HG03342 (cell line): ENCODE data around the gene CEP95.
A peak's percentile ranks its signal among the peaks of the same experiment; 100 is the strongest.

Experiments used
- ATAC-seq: cut with Tn5 transposase; IDR thresholded peaks from one replicate; pipeline ENCODE4 v1.9.1; 2021; ENCODE audit warnings: mild to moderate bottlenecking, moderate library complexity; ENCODE audit not compliant: unreplicated experiment

The CEP95 gene

DNA sequence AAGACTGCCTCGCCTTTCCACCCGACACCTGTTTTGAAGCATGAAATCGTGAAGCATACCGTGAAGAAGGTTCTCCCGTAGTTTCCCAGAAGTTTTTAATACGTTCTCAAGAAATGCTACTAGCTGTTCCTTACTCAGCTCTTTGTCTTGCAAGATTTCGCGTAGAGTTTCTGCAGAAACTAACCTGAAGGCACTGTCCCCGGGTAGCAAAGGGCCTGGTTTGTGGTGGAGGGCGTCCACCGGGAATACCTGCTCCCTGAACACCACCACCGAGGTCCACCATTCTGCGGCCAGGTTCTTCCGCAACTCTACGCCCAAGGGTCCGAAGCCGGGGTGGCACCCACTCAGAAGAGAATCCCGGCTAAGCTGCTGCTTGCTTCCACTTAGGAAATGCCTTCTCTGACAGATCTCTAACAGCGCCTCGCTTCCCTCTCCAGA is 10.4 kb upstream of the CEP95 start:
- ATAC-seq, result peak; percentile 1

DNA sequence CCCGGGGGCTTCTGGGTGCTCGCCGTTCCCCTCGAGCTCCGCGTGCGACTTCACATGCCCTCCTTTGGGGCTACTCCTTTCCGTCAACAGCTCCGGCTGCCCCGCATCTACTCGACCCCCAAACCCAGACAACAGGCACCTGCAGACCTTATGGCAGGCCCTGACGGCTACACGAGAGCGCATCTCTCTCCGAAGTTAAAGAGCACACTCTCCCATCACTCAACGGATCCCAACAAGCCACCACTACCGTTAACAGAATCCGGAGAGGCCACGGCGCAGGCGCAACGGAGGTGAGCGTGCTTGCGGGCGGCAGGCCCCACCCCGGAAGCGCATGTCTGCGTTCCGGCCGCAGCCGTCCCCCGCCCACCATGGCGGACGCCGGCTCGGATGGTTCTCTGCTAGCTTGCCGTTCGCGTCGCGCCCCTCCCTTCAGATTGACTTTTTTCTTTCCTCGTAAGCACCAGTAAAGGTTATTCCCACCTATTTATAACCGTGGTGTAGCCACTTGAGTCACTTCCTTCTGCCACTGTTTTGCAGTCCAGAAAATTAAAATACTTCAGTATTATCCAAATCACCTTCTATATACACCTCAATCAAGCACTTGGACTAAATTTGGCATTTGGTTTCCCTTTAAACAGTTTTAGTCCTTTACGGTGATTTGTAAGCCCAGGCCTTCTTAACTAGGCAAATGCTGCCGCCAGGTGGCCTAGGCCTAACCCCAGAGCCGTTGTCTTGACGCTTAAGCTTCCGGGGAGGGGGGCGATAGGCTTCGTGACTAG is 9.8 kb upstream of the CEP95 start, which contains the start of gene POLG2:
POLG2 (minus strand) TSS at position 269 of the 779 bp plus-strand sequence; CDS start at position 183, 86 bp downstream.
- ATAC-seq, result peak; percentile 67

DNA sequence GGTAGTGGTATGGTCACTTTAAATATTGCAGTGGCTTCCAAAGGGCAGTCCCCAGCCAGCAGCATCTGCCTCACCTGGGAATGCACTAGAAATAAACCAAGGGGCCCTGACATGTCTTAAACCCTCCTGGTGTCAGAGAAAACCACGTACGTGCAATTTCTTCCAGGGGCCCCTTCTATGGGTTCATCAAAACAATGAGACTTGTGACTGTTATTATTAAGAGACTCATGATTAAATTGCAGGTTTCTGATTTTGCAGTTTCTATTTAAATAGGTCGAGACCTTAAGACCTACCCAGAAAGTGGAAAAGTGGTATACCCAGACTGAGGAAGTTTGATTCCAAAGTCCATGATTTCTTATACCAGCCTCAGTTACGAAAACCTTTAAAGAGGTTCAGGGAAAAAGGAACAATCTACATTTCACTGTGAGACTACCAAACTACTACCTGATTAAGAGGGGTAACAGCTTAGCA is 9.2 kb upstream of the CEP95 start:
- ATAC-seq, result peak; percentile 4

DNA sequence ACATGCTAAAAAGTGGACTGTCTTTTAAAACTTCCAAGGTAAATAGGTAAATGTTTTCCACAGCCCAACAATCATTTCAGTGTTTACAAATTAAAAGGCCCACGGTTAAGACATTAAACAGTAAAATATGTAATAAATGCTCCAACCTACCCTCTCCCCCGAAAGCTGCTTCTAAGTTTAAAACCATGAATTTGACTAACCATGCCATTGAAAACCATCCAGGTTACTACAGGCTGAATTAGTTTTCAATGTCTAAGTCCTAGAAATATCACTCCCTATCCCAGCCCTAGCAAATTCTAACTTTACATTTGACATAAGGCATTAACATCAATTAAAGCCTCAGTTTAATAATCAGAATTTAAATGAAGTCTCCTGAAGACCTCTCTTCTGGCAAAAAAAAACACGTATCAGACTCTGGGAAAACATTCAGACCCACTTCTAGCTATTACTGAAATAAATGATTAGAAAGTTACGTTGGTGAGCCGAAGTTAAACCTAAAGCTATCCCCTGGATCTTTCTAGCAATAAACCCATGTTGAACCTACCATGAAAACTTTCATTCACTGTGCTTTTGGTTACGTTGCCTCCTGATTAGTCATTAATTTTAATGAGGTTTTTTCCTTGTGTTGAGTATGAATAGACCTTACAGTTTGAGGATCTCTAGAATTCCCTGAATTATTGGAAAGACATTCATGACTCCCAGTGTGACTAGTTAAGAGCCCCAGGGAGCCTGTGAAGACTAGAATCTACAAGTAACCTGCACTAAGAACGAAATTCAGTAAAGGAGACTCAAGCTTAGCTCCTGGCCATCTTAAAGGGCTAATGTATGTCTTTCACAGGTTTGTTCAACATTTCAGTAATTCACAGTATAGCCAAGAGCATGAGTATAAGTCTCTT is 8.2 kb upstream of the CEP95 start:
- no peak for ATAC-seq

DNA sequence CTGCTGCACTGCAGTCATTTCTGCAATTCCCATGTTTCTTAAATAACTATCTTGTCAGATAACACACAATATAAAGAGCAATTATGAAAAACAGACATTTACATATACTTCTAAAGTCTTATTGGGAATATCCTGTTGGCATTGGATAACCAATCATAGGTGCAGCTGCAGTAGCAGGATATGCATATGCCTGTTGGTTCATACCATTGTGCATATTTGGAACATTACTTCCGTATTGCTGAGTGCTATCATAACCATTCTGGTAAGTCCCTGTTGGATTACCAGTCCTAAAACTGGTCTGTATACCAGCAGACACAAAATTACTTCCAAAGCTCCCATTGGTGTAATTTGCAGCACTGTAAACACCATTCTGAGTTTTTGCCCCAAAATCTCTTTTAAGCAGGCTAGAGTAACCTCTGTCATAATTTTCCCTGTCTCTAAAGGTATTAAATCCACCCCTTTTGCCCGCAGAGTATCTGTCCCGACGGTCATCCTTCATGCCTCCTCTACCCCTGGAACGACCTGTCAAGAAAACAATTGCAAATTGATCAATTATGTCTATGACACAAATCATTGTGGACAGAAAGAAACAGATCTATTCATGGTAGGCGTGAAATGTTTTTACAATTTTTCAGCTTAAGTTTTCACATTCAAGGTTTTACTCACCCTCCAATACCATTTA is 6.8 kb upstream of the CEP95 start:
- ATAC-seq, result no peak

DNA sequence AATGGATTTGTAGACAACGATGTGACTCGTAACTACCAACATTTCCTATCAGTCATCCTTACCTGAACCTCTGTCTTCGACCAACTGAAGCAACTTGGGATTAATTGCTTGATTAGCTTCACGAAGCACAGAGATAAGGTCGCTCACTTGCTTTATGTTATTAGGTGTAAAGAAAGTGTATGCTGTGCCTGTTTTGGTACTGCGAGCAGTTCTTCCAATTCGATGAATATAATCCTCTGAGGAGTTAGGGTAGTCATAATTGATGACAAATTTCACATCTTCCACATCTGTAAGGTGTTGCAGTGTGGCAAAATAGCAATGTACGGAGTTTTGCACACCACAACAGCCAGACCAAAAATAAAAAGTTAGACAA is 6.3 kb upstream of the CEP95 start:
- no peak for ATAC-seq

DNA sequence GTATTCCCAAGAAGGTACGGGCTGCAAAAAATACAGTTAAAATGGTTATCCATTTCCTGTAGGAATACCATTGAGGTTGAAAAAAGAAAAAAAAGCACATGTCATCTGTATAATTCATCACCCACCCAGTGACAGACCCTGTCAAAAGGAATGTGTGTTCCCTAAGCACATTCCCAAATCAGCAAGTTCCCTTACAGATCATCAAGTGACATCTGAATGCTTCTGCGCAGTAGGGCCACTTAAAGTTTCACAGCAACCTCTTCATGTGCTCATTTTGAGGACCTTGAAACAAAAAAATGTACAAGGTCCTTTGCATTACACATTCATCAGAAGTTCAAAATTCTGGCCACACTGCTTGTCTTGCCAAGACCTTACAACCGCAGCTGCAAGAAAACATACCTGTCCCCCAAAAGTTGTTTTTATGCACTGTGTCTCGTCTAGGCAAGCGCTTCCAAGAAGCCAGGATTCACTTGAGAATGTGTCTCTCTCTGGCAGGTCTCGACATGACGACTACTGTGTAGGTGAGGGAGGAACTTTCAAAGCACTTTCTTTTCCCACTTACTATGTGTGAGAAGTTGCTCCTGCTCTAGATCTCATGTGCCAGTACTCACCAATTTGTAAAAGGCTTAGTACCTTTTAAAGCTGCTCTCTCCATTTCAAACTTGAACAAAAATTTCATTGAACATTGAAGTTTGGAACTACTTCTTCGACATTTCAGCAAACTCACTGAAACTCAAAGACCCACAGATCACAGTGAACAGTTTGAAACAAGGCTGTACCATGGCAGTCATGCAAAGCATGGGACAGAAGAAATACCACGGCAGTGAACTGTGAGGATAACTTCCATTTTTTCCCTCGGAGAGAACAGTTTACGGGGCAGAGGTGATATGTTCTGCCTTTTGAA is 5.7 kb upstream of the CEP95 start:
- ATAC-seq, result no peak

DNA sequence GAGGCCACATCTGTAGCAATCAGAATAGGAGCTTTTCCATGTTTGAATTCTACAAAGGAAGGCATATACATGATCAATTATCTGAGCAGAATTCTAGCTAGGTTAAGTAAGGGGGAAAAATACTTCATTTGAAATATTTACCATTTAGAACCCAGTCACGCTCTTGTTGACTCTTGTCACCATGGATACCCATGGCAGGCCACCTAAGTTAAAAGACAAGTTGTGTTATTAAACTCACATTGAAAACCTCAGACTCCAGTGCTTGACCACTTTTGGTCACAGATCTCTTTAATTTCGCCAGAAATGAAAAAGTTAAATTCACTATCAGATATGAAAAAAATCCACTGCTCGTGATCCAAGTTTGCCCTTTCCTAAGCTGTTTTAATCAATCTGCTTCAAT is 4.8 kb upstream of the CEP95 start:
- no peak for ATAC-seq

DNA sequence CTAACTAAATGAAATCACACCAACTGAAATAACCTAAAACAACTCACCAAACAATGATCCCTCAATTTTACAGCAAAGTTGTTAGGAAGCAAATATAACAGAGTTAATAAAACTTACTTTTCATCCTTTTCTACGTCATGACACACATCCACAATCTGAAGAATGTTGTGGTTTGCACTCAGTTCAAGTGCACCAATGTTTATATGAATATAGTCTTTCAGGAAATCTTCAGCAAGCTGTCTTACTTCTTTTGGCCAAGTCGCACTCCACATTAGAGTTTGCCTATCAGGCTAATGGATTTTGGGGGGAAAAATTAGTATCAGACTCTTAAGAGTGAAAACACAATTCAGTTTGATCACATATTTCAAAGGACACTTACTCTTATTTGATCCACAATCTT is 4.0 kb upstream of the CEP95 start:
- ATAC-seq, result no peak

DNA sequence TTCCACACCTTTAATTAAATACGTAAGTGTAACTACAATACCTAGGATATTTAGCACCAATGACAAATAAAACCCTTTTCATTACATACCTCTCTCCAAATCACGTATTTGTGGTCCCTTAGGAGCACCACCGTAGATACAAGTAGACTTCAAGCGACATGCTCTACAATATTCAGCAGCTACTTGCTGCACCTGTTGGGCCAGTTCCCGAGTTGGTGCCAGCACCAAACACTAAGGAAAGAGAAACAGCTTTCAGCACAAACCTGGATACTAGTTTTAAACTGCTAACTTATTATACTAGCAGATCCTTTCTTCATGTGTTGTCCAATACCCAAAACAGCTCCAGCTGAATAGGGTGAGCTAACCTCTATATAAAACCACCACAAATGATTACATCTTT is 3.4 kb upstream of the CEP95 start:
- ATAC-seq, result no peak

DNA sequence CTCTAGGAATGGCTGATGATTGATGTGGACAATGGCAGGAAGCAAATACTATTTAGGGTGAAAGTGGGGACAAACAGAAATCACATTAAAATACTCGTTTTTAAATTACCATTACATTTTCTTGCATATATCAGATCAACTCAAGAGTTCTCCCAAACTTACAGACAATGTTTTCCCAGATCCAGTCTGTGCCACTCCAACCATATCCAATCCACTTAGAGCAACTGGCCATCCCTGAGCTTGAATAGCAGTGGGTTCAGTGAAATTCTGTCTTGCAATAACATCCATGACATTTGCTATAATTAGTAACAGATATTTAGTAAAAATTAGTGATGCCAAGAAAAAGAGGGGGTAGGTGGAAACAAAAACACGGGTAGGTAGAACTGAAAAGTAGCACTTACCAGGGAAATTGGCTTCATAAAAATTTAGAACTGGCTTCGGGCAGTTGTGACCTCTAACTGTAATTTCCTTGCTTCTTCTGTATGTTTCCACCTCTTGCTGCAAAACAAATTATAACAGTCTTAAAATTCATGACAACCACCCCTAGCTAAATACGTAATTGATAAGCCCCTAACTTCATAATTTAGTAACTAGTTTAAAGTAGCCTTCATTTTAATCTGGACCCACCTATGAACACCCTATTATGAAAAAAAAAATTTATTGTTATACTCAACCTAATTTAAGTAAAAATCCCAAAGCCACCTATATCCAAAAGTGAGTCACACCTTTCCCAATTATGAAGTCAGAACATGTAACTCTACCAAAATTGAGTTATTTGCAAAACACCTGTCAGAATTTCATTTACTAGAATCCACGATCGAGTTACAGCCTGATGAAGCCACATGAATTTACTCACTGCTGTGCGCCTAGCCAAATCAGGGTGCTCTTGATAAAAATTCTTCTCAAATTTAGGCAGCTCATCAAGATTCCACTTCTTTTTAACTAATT is 2.7 kb upstream of the CEP95 start:
- no peak for ATAC-seq

DNA sequence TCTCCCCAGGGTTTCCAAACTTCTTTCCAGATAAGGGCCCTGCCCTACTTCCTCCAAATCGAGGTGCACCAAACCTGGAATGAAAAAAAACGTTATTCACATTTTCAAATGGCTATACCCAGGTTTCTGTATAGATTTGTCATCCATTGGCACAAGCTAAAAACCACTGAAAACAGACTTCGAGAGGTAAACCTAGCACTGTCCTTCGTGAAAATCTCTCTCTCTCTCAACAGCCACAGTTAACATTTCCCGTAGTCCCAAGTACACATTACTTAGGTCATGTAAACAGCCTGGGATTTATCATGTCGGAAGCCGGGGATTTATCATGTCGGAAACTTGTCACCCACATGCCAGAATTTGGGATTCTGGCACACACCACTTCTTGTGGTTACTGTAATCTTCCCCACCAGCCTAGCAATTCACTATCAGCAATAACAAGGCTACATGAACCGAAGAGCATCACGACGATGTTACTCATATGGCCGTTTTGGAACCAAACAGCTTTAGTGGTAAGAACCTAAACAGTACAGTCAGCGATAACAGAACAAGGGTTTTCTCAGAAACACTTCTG is 1.9 kb upstream of the CEP95 start:
- no peak for ATAC-seq

DNA sequence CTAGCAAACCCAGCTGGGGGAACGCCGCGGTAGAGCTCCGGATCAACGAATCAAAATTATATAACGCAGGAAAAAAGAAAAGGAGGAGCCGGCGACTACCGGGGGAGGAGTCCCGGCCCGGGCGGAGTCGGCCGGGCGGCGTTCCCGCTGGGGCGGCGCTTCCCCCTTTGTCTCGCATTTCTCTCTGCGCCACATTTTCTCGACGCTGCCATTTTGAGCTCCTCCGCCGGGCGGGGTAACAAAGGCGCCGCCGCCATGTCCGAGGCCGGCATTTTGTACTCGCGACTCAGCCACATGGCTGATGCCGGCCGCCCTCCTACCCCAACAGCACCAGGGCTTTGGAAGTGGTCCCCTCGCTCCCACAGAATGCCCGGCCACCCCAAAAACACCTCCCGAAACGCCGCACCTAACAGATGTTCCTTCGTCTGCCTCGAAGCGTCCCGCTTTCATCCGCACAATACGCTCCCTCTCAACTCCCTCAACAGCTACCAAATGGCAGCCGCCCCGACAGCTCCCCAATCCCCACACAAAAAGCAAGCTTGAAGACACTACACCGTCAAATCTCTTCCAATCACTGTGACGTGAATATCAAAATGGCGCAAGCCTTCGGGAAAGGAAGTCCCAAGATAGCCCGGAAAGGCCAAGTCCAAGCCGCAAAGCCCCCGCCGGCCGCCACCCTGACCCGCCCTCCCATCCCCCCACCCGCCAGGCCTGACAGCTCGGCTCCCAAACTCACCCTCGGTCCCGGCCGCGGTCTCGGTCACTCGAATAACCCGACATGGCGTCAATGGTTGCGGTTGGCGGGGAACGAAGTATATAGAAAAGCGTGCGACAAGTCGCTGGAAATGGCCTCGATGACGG is 1.2 kb upstream of the CEP95 start:
- no peak for ATAC-seq

DNA sequence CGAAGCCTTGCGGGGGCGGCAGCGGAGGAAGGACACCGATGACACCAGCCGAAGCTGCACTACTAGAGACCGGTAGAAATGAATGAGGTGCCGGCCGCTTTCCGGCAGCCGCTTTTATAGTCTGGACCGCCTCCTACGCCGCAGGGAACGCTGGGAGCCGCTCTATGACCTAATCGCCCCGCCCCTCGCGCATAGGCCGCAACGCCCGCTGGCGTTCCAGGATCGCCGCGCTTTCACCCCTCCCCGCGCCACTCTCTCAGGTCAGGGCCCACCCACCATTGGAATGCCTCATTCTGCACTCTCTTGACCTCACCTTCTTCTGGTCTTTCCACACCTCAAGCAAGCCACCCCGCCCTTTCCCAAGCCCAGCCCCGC is 589 bp upstream of the CEP95 start, which contains the start of gene DDX5:
DDX5 (minus strand) TSS at position 89 of the 375 bp plus-strand sequence. CDS start 170 bp downstream, outside the sequence.
- peak; percentile 52 for ATAC-seq

DNA sequence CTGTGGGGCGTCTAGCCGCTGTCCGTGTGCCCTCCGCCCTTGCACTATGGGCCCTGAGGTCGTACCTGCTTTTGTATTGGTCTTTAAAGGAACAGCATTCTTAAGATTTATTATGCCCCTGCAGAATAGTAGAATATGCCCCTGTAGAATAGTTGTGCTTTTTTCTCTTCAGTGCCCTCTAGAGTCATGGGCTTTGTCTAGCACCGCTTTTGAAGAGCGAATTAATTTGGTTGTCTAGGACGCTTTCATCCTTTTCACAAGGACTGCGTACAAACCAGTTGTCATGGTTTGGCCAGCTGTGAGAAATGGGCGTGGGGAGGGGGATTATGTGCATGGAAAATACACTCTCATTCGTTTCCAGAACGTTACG is 621 bp downstream of the CEP95 start:
- peak; percentile 5 for ATAC-seq

DNA sequence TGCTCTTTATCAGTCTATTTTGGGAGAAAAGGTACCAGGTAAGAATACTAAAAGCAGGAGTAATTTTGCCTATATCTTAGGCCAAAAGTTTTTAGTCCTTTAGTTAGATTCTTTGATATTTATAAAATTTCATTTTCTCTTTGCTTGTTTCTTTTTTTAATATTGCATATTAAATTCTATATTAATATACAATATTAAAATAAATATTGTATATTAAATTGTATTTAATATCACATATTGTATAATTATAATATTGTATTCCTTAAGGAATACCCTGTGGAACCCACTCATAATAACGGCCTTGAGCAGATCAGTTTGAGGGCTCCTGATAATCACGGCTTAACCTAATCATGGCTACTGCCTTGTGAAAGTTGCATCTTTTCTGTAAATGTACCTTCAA is 1.9 kb downstream of the CEP95 start:
- no peak for ATAC-seq

DNA sequence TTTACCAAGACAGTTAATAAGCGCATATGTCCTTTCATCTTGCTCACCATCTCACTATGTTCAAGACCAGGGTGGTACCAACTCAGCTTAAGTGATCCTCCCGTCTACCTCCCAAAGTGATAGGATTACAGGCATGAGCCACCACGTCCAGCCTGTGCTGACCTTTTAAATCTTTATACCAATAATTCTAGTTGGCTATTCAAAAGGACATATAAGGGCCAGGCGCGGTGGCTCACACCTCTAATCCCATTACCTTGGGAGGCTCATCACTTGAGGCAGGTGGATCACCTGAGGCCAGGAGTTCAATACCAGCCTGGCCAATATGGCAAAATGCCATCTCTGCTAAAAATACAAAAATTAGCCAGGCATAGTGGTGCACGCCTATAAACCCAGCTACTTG is 2.4 kb downstream of the CEP95 start:
- ATAC-seq, result no peak

DNA sequence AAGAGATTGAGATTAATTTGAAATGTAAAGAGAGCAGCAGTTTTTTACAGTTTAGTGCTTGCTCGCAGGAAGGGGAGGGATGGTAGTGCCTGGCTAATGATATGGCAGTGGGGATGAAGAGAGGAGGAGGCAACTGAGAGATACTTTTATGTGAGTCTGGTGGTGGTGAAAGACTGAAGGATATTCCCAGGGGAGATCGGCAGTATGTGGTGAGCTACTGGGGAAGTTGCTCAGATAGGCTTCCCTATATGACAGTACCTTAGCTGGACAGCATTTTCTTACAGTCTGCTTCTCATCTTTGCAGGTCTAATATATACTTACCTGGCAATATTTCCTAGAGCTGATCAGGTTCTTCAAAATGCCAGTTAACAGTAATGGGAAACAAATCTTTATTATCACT is 8.6 kb downstream of the CEP95 start:
- no peak for ATAC-seq
